ENCODE results near the gene CEP41.

Gene CEP41

GRCh38 chr7:130394421-130395195 is 46.2 kb downstream of the CEP41 start:
- no peak for FAIRE-seq
- no peak for DNase-seq (ENCODE audit: extremely low spot score, insufficient read length, low read depth)

- FAIRE-seq (no peak), DNase-seq (ENCODE audit: extremely low spot score, insufficient read length, low read depth) (no peak)
Observed at GRCh38 chr7:130393841-130394411, 46.9 kb downstream of the CEP41 start.

DNA sequence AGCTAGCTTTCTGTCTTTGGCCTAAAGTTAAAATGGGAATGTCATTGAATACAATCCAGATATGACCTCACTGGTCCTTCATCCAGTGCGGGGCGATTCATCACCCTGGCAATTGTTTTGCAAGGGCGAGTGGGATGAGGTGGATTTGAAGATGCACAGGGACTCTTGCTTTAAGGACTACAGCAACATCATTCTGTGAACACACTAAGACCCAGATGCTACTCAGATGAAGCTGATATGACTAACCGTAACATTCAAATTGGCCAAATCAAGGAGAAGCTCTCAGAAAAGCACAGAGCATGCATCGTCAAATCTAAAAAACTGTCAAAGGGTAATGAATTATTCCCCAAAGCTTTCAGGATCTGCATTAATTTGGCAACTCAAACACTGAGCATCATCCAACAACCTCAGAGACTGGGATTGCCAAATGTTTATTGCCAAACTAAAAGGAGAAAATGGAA is 47.7 kb downstream of the CEP41 start:
- FAIRE-seq (no peak), DNase-seq (ENCODE audit: extremely low spot score, insufficient read length, low read depth) (no peak)

DNA sequence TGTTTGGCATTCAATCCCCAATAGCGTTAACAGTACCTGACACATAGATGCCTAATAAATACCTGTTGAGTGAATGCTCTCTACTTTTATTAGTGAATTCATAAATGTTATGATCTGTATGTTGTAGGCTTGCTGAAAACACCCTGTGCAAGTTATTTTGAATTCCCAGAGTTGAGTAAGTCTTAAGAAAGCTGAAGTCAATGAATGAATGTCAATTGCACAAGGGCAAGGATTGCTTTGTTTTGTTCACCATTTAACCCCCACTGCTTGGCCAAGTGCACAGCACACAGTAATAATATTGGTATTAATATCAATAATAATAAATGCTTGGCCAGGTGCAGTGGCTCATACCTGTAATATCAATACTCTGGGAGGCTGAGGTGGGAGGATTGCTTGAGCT is 50.3 kb downstream of the CEP41 start:
- FAIRE-seq = no peak
- DNase-seq (ENCODE audit: extremely low spot score, insufficient read length, low read depth) = no peak

GRCh38 chr7:130388671-130389070 is 52.1 kb downstream of the CEP41 start:
- no peak for DNase-seq (ENCODE audit: extremely low spot score, insufficient read length, low read depth)
- no peak for FAIRE-seq

DNA sequence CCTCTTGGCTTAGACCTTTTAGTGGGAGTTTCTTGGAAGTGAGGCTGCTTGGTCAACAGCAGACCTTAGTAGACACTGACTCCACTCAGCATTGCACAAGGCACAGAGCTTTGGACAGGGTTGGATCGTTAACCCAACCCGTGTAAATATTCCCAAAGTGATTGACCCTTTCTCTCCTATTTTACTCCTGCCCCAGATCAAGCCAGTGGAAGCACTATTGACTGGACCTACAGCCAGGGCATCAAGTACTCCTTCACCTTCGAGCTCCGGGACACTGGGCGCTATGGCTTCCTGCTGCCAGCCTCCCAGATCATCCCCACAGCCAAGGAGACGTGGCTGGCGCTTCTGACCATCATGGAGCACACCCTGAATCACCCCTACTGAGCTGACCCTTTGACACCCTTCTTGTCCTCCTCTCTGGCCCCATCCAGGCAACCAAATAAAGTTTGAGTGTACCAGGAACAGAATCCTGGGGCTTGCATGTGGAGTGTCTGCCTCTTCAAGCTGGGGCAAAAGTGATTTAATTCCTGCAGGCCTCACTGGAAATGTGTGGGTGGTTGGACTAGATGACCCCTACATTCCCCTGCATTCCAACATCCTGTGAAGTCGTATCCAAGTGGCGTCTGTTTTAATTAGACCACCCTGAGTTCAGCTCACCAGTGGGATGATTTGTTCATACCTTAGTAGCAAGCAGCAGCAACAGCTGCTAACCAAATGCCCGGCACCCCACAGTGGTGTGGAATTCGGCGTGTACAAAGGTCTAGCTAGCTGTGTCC is 53.0 kb downstream of the CEP41 start:
- DNase-seq (ENCODE audit: extremely low spot score, insufficient read length, low read depth) (no peak), FAIRE-seq (no peak)

DNA sequence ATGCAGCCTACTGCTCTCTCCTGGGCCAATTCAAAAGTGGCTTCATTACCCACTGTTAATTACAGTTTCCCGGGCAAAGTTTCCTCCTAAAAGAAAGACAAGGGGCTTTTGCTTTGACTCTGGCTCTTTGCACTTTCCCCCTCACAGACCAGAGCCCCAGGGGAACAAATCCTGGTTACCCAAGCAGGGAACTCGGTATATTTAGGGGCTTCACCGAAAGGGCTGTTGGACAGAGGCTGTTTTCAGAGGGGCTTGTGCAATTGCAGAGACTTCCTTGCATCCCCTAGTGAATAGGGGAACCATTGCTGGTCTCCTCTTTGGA is 53.5 kb downstream of the CEP41 start:
- no peak for FAIRE-seq

GRCh38 chr7:130386876-130387275 is 53.9 kb downstream of the CEP41 start:
- FAIRE-seq (no peak), DNase-seq (ENCODE audit: extremely low spot score, insufficient read length, low read depth) (no peak)

More for the DNA sequence above, 53.5 kb downstream of the CEP41 start:
- no peak for DNase-seq (ENCODE audit: extremely low spot score, insufficient read length, low read depth)

GRCh38 chr7:130385600-130386066 is 55.2 kb downstream of the CEP41 start:
- FAIRE-seq (no peak), DNase-seq (ENCODE audit: extremely low spot score, insufficient read length, low read depth) (no peak)

DNA sequence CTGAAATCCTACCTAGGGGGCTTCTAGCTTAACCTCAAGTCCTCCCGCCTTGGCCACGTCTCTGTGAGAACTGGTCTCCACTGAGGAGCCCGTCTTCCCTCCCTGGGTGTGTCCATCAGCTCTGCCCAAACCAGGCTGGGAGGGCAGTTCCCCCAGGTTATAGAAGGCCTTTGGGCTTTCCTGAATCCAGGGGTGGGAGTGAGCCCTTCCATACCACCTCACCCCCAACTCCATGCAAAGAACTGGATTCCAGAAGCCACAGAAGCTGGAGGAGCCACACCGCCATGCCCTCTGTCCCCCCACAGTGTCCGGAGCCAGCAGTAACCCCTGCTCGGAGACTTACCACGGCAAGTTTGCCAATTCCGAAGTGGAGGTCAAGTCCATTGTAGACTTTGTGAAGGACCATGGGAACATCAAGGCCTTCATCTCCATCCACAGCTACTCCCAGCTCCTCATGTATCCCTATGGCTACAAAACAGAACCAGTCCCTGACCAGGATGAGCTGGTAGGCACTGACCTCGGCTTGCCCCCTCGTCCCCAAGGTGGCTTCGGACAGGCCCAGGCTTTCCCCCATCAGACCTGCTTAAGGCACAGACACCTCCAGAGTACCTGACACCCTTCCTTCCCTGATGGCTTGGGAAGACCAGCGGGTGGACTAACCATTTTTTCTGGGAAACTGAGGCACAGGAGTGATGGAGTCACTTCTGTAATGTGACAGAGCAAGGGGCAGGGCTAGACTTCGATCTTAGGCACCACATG is 55.8 kb downstream of the CEP41 start:
- FAIRE-seq = no peak
- no peak for DNase-seq (ENCODE audit: extremely low spot score, insufficient read length, low read depth)

- FAIRE-seq (no peak), DNase-seq (ENCODE audit: extremely low spot score, insufficient read length, low read depth) (no peak)
Observed at GRCh38 chr7:130384371-130384801, 56.4 kb downstream of the CEP41 start.

DNA sequence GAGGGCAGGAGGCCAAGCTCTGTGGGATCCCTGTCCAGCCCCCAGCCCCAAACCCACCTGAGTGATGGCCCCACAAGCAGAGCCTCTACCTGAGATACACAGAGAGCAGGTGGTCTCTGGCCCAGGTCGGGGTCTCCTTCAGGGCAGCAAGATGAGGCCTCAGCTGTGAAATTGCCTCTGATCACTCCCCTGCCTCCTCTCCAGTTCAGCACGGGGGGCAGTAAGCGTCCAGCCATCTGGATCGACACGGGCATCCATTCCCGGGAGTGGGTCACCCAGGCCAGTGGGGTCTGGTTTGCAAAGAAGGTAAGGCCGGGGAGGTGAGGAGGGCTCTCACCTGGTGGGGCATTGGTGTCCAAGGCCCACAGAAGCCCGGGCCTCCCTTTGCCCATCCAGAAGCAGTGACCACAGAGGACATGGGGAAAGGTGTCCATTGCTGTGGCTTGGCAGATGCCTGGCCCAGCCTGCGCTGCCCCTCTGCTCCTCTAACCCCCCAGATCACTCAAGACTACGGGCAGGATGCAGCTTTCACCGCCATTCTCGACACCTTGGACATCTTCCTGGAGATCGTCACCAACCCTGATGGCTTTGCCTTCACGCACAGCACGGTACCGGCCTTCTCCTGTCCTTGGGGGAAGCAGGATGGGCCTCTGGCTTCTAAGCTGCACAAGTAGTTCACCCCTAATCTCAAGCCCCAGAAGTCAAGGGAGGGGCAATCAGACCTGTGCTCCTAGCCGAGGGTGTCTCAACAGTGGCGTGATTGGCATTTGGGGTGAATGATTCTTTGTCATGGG is 57.4 kb downstream of the CEP41 start:
- DNase-seq (ENCODE audit: extremely low spot score, insufficient read length, low read depth) = no peak
- no peak for FAIRE-seq

- no peak for FAIRE-seq
- DNase-seq (ENCODE audit: extremely low spot score, insufficient read length, low read depth) = no peak
Observed at GRCh38 chr7:130381468-130382312, 59.1 kb downstream of the CEP41 start.

DNA sequence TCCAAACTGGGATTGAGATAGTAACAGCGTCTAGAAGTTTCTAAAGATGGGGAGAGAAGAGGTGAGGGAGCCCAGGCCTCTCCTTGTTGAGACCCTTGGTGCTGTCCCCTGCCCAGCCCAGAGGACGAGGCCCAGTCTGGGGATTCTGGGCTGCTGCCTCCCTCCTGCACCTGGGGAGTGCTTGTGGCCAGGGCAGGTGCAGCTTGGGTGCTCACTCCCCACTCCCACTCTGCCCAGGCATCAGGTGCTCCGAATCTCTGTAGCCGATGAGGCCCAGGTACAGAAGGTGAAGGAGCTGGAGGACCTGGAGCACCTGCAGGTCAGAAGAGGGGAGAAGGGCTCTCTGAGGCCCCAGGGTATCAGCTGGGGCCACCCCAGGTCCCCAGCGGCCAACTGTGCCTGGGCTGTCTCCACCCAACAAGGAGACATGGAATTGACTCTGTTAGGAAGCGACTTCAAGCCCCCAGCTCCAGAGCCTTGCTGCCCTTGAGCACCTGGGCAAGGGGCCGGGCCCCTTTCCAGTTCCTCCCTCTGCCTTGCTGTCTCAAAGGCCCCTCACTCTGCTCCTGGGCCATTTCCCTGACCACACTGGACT is 59.9 kb downstream of the CEP41 start:
- DNase-seq (ENCODE audit: extremely low spot score, insufficient read length, low read depth) (no peak), FAIRE-seq (no peak)

DNA sequence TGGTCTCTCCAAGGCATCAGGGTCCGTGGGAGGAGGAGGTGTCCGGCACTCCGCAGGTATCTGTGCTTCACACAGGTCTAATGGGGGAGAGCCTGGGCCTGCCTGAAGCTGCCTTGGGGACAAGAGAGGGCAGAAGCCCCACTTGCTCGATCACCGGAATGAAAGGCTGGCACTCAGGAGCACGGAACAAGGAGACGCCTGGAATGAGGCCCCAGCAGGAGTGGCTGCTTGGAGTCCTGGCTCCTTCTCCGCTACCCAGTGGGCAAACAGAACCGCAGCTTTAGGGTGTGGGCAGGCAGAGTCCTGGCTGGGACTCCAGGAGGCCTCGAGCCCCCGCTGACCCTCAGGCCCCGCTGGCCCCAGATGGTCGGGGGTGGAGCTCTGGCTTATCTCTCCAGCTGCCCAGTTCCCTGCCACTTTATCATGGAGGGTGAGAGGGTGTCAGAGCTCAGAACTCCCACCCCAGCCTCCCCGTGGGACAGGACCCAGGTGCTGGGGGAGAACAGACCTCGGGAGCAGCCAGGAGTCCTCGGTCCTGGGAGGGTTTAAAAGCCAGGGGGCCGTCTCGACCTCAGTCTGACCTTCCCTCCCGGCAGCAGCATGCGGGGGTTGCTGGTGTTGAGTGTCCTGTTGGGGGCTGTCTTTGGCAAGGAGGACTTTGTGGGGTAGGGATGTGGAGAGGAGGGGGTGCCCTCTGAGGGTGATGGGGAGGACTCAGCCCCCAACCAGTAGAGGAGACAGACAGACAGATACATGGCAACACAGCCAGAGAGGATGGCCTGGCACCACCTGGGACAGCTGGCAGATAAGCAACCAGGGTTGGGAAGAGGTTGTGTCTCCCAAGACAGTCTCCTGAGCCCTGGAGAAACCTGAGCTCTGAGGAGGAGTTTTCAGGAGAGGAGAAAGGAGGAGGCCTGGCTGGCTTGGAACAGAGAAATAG is 60.6 kb downstream of the CEP41 start, which contains the start of gene CPA1:
TSS of gene CPA1 (plus strand) at position 574 of the 940 bp plus-strand sequence. CDS start at position 601, 27 bp downstream.
- FAIRE-seq = no peak
- no peak for DNase-seq (ENCODE audit: extremely low spot score, insufficient read length, low read depth)

- FAIRE-seq (no peak), DNase-seq (ENCODE audit: extremely low spot score, insufficient read length, low read depth) (no peak)
Observed at GRCh38 chr7:130379532-130379920, 61.3 kb downstream of the CEP41 start.

- DNase-seq (ENCODE audit: extremely low spot score, insufficient read length, low read depth) = no peak
- FAIRE-seq = no peak
Observed at GRCh38 chr7:130379019-130379418, 61.8 kb downstream of the CEP41 start.
